Superior temporal gyrus (tissue), 1 donor: ENCODE measurements around the gene TK1.

Experiments used
- DNase-seq: peaks from one replicate; pipeline ENCODE4 v3.0.0-alpha.2; 2016; ENCODE audit errors: extremely low spot score

The TK1 gene

DNA sequence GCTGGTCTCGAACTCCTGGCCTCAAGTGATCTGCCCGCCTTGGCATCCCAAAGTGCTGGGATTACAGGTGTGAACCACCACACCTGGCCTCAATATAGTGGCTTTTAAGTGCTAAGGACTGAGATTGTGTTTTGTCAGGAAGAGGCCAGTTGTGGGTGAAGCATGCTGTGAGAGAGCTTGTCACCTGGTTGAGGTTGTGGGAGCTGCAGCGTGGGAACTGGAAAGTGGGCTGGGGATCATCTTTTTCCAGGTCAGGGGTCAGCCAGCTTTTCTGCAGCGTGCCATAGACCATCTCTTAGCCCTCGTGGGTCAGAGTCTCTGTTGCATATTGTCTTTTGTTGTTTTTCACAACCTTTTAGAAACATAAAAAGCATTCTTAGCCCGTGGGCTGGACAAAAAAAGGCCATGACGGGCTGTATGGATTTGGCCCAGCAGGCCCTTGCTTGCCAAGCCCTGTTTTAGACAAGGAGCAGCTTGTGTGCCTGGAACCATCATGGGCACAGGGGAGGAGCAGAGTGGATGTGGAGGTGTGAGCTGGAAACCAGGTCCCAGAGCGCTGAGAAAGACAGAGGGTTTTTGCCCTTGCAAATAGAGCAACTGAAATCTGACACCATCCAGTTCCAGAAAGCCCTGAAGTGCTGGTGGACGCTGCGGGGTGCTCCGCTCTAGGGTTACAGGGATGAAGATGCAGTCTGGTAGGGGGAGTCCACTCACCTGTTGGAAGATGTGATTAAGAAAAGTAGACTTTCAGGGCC lies 32.7 kb upstream of the TK1 start:
- DNase-seq: no peak

GRCh38 chr17:78214706-78215061 lies 27.8 kb upstream of the TK1 start:
- no peak for DNase-seq

DNA sequence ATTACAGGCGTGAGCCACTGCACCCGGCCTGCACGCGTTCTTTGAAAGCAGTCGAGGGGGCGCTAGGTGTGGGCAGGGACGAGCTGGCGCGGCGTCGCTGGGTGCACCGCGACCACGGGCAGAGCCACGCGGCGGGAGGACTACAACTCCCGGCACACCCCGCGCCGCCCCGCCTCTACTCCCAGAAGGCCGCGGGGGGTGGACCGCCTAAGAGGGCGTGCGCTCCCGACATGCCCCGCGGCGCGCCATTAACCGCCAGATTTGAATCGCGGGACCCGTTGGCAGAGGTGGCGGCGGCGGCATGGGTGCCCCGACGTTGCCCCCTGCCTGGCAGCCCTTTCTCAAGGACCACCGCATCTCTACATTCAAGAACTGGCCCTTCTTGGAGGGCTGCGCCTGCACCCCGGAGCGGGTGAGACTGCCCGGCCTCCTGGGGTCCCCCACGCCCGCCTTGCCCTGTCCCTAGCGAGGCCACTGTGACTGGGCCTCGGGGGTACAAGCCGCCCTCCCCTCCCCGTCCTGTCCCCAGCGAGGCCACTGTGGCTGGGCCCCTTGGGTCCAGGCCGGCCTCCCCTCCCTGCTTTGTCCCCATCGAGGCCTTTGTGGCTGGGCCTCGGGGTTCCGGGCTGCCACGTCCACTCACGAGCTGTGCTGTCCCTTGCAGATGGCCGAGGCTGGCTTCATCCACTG lies 27.3 kb upstream of the TK1 start, which contains the start of gene BIRC5:
TSS of gene BIRC5 (plus strand) at position 238 of the 690 bp plus-strand sequence. CDS start at position 302, 64 bp downstream.
- DNase-seq: peak; percentile 92

- no peak for DNase-seq
Measured at GRCh38 chr17:78211032-78211431, 24.2 kb upstream of the TK1 start.

DNA sequence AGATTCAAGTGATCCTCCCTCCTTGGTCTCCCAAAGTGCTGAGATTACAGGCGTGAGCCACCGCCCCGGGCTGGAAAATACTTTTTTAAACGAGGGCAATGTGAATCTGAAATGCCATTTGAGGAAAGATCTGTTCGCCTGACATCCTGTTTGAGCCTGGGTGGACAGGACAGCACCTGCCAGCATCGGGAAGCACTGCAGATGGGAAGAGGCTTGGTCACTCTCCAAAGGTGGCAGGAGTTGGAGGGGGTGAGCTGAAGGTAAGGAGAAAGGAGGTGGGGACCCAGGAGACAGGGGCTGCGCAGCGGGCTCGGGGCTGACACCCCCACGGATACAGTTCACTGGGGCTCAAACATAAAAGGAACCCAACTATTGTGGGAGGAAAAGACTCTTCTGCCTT lies 23.3 kb upstream of the TK1 start:
- no peak for DNase-seq

DNA sequence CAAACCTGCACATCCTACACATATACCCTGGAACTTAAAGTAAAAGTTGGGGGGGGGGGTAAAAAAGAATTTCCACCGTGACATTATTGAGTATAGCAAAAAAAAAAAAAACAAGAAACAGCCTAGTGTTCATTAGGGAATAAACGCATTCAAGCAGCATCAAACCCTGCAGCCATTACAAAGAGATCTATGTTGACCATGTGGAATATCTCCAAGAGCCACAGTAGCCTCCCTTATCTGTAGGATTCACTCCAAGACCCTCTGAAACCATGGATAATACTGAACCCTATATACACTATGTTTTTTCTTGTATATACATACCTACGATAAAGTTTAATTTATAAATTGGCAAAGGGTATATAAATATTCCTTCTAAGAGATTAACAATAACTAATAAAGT lies 21.6 kb upstream of the TK1 start:
- peak; percentile 72 for DNase-seq

DNA sequence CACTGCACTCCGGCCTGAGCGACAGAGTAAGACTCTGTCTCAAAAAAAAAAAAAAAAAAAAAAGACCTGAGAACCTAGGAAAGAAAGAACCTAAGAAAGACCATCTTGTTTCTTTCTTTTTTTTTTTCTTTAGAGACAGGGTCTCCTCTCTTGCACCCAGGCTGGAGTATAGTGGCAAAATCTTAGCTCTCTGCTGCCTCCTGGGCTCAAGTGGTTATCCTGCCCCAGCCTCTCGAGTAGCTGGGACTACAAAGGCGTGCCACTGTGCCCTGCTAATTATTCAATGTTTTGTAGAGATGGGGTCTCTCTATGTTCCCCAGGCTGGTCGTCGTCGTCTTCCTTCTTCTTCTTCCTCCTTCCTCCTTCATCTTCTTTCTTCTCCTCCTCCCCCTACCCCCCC lies 19.4 kb upstream of the TK1 start:
- no peak for DNase-seq

GRCh38 chr17:78205124-78205775 lies 18.4 kb upstream of the TK1 start:
- DNase-seq: no peak

- DNase-seq: no peak
Measured at GRCh38 chr17:78204387-78205123, 17.7 kb upstream of the TK1 start.

GRCh38 chr17:78202666-78203065 lies 15.8 kb upstream of the TK1 start:
- no peak for DNase-seq

DNA sequence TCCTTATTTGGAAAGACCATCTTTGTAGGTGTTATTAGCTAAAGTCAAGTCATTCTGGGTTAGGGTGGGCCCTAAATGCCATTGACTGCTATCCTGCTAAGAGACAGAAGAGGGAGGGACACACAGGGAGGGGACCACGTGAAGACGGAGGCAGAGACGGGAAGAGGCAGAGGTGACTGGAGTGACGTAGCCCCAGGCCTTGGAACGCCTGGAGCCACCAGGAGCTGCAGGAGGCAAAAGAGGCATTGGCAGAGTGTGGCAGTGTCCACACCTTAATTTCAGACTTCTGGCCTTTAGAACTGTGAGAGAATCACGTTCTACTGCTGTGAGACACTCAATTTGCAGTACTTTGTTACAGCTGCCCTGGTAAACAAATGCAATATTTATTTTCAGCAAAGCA lies 13.6 kb upstream of the TK1 start:
- no peak for DNase-seq

DNA sequence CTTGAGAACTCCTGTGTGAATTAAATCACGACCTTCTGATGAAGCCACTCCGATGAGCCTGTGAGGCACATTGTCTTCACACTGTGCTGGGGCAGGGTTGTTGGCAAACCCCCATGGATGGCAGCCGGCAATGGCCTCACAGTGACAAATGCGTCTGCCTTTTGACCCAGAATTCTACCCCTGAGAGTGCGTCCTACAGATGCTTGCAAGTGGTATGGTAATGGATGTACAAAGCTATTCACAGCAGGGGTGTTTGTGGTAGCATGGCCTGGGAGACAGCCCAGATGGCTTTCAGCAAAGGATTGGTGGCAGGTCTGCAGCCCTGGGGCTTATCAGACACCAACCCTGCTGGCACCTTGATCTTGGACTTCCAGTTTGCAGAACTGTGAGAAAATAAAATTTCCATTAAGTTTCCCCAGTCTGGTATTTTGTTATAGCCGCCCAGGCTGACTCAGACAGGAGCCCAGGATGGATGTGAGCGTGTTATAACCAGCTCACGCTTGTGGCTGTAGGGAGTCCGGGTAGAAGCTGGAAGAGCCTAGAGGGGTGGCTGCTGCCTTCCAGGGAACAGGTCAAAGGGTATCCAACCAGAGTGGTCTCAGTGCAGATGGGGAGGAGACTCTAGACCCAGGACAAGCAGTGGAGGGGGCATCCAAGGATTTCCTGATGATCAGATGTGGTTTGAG lies 10.4 kb upstream of the TK1 start:
- peak; percentile 71 for DNase-seq

- no peak for DNase-seq
Measured at GRCh38 chr17:78196716-78197115, 9.9 kb upstream of the TK1 start.

- DNase-seq: no peak
Measured at GRCh38 chr17:78185981-78186691, 716 bp downstream of the TK1 start.

GRCh38 chr17:78184868-78185267 lies 2.0 kb downstream of the TK1 start:
- no peak for DNase-seq

- DNase-seq: no peak
Measured at GRCh38 chr17:78184351-78184750, 2.5 kb downstream of the TK1 start.

DNA sequence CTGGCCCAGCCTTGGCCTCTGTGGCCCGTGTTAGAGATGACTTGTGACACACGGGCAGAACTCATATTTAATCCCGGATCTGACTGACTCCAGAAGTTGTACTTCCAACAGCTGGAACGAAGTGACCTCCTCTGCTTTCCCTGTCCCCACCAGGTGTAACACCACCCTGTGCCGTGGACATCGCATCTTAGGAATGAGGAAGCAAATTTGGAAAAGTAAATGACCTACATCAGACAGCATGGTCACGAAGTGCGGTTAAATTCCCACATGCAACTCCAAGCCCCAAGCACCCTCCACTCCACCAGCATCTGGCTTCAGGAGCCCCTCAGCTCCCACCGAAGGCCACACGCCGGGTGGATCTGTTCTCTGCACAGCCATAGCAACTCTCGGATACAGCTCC lies 2.9 kb downstream of the TK1 start:
- no peak for DNase-seq

- DNase-seq: no peak
Measured at GRCh38 chr17:78182504-78182903, 4.3 kb downstream of the TK1 start.

- DNase-seq: no peak
Measured at GRCh38 chr17:78180508-78180907, 6.3 kb downstream of the TK1 start.

DNA sequence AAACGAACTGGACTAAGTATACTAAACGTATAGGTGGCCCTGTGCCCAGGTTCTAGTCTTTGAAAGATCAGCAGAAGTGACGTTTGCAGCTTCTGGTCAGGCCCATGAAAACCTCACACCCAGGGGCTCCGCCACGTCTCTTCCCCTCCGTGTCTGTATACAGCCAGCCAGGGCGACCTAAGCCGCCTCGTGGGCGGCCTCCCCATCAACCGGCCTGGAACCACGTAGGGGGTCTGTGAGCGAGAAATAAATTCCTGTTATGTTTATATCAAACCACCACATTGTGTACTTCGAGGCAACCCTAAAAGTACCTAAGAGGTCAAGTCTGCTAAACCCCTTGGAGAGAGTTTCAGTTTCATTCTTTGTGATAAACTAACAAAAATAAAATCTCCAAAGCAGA lies 6.8 kb downstream of the TK1 start:
- no peak for DNase-seq

DNA sequence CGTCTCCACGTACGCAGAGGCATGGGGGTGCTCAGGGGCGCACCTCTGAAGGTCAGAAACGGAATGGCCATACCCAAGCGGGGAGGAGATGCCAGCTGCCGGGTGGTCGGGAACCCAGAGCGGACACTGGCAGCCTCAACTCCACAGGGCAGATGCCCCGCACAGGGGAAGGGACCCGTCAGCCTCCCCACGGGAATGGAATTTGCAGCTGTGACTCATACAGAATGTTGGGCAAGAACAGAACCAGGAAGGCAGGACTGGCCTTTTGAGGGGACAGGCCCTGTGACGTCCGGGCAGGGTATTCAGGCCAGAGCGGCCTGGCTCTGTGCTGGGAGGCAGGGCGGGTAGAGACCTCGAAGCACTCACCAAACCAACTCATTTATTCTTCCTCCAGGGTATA lies 7.5 kb downstream of the TK1 start:
- no peak for DNase-seq
